Smooth muscle cell (in vitro differentiated cells): ENCODE data around the gene IRS1. TPM values are rescaled to one million over a fixed set of nuclear protein-coding genes. Genes with fewer than 3 reads are reported as not detected.

ENCODE experiments used
- DNase-seq: peaks from one replicate; lab custom pipeline; 2025; ENCODE audit not compliant: unreplicated experiment; lab: John Stamatoyannopoulos, UW
- H2AFZ ChIP-seq: fragments of 200-600 bp; sonication (generic); 2 replicates; pipeline ENCODE4 v1.6.0; 2016; ENCODE audit warnings: antibody characterized with exemption, low read depth, mild to moderate bottlenecking
- H3F3A ChIP-seq: fragments of 200-600 bp; sonication (generic); 2 replicates; pipeline ENCODE4 v1.6.0; 2017; ENCODE audit warnings: antibody characterized with exemption, low read depth
- H3K27ac ChIP-seq: fragments of 200-600 bp; sonication (generic); 2 replicates; pipeline ENCODE4 v1.5.1; 2016; ENCODE audit warnings: low read depth, mild to moderate bottlenecking
- H3K27me3 ChIP-seq: fragments of 200-600 bp; sonication (generic); 2 replicates; pipeline ENCODE4 v1.6.1; 2016; ENCODE audit warnings: low read depth, mild to moderate bottlenecking
- H3K36me3 ChIP-seq: fragments of 200-600 bp; sonication (generic); 2 replicates; pipeline ENCODE4 v1.5.1; 2016; ENCODE audit warnings: low read depth
- H3K4me1 ChIP-seq: fragments of 200-600 bp; sonication (generic); 2 replicates; pipeline ENCODE4 v1.5.1; 2016; ENCODE audit warnings: low read depth
- H3K4me2 ChIP-seq: fragments of 200-600 bp; sonication (generic); 2 replicates; pipeline ENCODE4 v1.6.0; 2016; ENCODE audit warnings: mild to moderate bottlenecking
- H3K4me3 ChIP-seq: fragments of 200-600 bp; sonication (generic); 2 replicates; pipeline ENCODE4 v1.5.1; 2016; ENCODE audit warnings: mild to moderate bottlenecking
- H3K79me2 ChIP-seq: fragments of 200-600 bp; sonication (generic); 2 replicates; pipeline ENCODE4 v1.6.0; 2016; ENCODE audit warnings: low read depth, mild to moderate bottlenecking
- H3K9ac ChIP-seq: fragments of 200-600 bp; sonication (generic); 2 replicates; pipeline ENCODE4 v1.6.0; 2016; ENCODE audit warnings: low read depth
- H3K9me3 ChIP-seq: fragments of 200-600 bp; sonication (generic); replicated peaks from 2 replicates; pipeline ENCODE4 v1.5.1; 2016; ENCODE audit warnings: low read depth
- H4K20me1 ChIP-seq: fragments of 200-600 bp; sonication (generic); 2 replicates; pipeline ENCODE4 v1.6.0; 2016; ENCODE audit warnings: low read depth
- WGBS: methylation state at CpG from one replicate; pipeline ENCODE4 v1.1.7; 2016; ENCODE audit warnings: low lambda C conversion rate; 5-methylcytosine and 5-hydroxymethylcytosine counted together
- polyA plus RNA-seq: library from polyadenylated mRNA; unstranded; fragments of >200 nt; fragmentation: Nextera tagmentation; extraction: Ambion mirVana; gene quantifications from 2 replicates; pipeline ENCODE4 v1.2.1, GENCODE V29; 2016
- total RNA-seq: library from RNA; depleted of rRNA; stranded (reverse); fragments of >200 nt; gene quantifications from 2 replicates; pipeline ENCODE4 v1.2.3, GENCODE V29; 2014
- TF ChIP-seq, protein P1 (sequence below): fragments of 200-600 bp; sonication (generic); IDR thresholded peaks from 2 replicates; pipeline ENCODE4 v1.5.1; 2017; ENCODE audit warnings: borderline replicate concordance, mild to moderate bottlenecking, antibody characterized with exemption; ENCODE audit not compliant: insufficient read depth, poor library complexity, severe bottlenecking

Gene IRS1
- total and polyA plus RNA-seq, 2 experiments from 2014 or later, result 8.6 to 14.6 TPM

DNA sequence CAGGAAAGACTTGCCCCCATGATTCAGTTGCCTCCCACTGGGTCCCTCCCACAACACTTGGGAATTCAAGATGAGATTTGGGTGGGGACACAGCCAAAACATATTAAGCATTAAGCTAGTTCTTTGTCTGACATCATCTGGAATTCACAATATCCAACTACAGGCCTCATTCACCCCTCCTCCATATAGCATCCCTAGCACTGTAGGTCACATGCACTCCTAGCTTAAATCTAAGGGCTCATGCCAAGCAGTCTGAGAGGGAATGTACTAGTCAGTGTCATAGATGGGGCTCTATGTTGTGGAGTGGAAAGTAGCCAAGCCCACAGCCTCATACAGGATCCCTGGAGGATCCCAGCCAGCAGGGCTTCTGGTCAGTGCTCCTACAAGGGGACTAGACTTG is 92.1 kb downstream of the IRS1 start:
- TF ChIP-seq, protein P1, sequence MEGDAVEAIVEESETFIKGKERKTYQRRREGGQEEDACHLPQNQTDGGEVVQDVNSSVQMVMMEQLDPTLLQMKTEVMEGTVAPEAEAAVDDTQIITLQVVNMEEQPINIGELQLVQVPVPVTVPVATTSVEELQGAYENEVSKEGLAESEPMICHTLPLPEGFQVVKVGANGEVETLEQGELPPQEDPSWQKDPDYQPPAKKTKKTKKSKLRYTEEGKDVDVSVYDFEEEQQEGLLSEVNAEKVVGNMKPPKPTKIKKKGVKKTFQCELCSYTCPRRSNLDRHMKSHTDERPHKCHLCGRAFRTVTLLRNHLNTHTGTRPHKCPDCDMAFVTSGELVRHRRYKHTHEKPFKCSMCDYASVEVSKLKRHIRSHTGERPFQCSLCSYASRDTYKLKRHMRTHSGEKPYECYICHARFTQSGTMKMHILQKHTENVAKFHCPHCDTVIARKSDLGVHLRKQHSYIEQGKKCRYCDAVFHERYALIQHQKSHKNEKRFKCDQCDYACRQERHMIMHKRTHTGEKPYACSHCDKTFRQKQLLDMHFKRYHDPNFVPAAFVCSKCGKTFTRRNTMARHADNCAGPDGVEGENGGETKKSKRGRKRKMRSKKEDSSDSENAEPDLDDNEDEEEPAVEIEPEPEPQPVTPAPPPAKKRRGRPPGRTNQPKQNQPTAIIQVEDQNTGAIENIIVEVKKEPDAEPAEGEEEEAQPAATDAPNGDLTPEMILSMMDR, result no peak
- no peaks in the 10 kb centered on the region for H3F3A ChIP-seq
- no peaks in the 10 kb centered on the region for H3K36me3 ChIP-seq
- no peak overlapping the region for H3K9ac ChIP-seq
- H3K4me2 ChIP-seq, result no peak overlapping the region
- no peak overlapping the region for H3K4me3 ChIP-seq
- H4K20me1 ChIP-seq, result no peaks in the 10 kb centered on the region
- no peak overlapping the region for H2AFZ ChIP-seq
- no peak overlapping the region for H3K27ac ChIP-seq
- no peaks in the 10 kb centered on the region for H3K79me2 ChIP-seq
- no peak for DNase-seq
- no peaks in the 10 kb centered on the region for H3K27me3 ChIP-seq
- no peaks in the 10 kb centered on the region for H3K4me1 ChIP-seq
- H3K9me3 ChIP-seq, result no peaks in the 10 kb centered on the region

DNA sequence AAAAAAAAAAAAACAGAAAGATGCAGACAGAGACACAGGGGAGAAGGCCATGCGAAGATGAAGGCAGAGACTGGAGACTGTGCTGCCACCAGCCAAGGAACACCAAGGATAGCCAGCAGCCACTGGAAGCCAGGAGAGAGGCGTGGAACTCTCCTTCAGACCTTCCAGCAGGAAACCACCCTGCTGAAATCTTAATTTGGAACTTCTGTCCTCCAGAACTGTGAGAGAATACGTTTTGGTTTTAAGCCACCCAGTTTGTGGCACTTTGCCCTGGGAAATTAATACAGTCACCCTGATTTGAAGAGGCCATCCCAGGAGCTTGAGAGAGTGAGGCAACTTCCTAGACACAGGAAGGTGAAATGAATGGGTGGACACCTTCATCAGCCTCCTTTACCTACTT is 93.7 kb downstream of the IRS1 start:
- peaks cover 6% of the 10 kb centered on the region for H3K4me1 ChIP-seq
- no peak for DNase-seq
- no peaks in the 10 kb centered on the region for H4K20me1 ChIP-seq
- no peaks in the 10 kb centered on the region for H3K9me3 ChIP-seq
- no peaks in the 10 kb centered on the region for H3K27me3 ChIP-seq
- 95% methylated on average over 3 of the region's 3 CpGs for WGBS
- no peak overlapping the region for H2AFZ ChIP-seq
- H3K4me2 ChIP-seq, result no peak overlapping the region
- H3K79me2 ChIP-seq, result no peaks in the 10 kb centered on the region
- H3K36me3 ChIP-seq, result no peaks in the 10 kb centered on the region
- TF ChIP-seq, protein P1, result no peak
- no peak overlapping the region for H3K9ac ChIP-seq
- no peak overlapping the region for H3K27ac ChIP-seq
- no peak overlapping the region for H3K4me3 ChIP-seq
- peaks cover 10% of the 10 kb centered on the region for H3F3A ChIP-seq

DNA sequence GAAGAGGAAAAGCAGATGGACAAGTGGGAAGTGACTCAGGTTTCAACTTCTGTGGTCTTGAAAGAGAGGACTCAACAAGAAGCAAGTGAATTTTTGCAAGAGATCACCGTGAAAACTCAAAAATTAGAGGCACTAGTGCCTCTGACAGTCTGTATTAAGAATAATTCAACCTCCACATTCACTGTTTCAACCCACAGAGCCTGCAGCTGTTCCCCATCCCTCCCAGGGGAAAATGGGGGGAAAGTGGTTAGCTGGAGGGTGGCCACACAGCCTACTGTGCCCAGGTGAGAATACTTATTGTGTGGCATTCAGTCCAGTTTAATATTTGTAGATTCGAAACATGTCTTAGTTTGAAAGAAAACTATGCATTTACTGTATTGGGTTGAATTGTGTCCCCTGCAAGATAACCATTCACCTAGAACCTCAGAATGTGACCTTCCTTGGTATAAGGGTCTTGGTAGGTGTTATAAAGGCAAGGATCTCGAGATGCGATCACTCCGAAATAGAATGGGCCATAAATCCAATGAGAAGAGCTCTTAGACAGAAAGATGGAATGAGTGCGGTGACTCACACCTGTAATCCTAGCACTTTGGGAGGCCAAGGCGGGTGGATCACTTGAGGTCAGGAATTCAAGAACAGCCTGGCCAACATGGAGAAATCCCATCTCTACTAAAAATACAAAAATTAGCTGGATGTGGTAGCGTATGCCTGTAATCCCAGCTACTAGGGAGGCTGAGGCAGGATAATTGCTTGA is 94.3 kb downstream of the IRS1 start:
- DNase-seq, result no peak
- Histone ChIP-seq H3K4me2 (no peak overlapping the region), H4K20me1 (no peaks in the 10 kb centered on the region), H3K27me3 (no peaks in the 10 kb centered on the region), H3K79me2 (no peaks in the 10 kb centered on the region), H2AFZ (no peak overlapping the region), H3K4me3 (no peak overlapping the region), H3F3A (peaks cover 10% of the 10 kb centered on the region), H3K36me3 (no peaks in the 10 kb centered on the region), H3K27ac (no peak overlapping the region), H3K4me1 (peaks cover 6% of the 10 kb centered on the region), H3K9ac (no peak overlapping the region), H3K9me3 (no peaks in the 10 kb centered on the region)
- TF ChIP-seq, protein P1, result no peak
- 96% methylated on average over 8 of the region's 8 CpGs for WGBS

DNA sequence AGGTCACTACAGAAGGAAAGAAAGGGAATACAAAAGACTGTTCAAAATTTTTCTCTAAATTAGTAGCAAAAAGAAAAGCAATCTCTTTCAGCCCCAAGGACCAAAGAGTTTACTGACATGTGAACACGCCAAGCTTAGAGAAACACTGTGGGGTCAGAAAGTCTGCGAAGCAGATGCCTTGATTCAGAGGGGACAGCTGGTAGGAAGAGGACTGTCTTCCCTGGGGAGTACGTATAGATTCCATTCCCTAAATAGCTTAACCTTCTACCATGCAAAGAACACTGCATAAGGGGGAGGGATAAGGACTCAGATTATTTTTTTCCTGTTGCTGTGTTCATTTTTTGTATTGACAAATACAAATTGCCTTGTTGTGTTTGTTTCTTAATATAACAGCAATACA is 96.1 kb downstream of the IRS1 start:
- Histone ChIP-seq H3K79me2 (no peaks in the 10 kb centered on the region), H3K27ac (no peak overlapping the region), H3F3A (peaks cover 10% of the 10 kb centered on the region), H3K9ac (no peak overlapping the region), H4K20me1 (no peaks in the 10 kb centered on the region), H3K27me3 (no peaks in the 10 kb centered on the region), H3K9me3 (no peaks in the 10 kb centered on the region), H3K4me1 (peaks cover 6% of the 10 kb centered on the region), H3K4me2 (peak overlapping the region; percentile 50), H2AFZ (no peak overlapping the region), H3K4me3 (no peak overlapping the region), H3K36me3 (no peaks in the 10 kb centered on the region)
- TF ChIP-seq, protein P1, result no peak
- DNase-seq, result no peak
- 67% methylated on average over 3 of the region's 3 CpGs for WGBS
